Left ventricle myocardium superior (tissue), 1 donor: ENCODE data around the gene EPAS1. TPM values are rescaled to one million over a fixed set of nuclear protein-coding genes. Genes with fewer than 3 reads are reported as not detected.
A peak's percentile ranks its signal among the peaks of the same experiment; 100 is the strongest.

Source experiments
- ATAC-seq: fragments of 200-7000 bp; cut with Tn5 transposase; one replicate; pipeline ENCODE4 v1.9.1; 2020; ENCODE audit warnings: mild to moderate bottlenecking, moderate library complexity
- DNase-seq: peaks from one replicate; pipeline ENCODE4 v3.0.0-alpha.2; 2020
- intact Hi-C: fragments of 100-400 bp; cut with micrococcal nuclease; formaldehyde crosslinking; loops from one replicate; pipeline ENCODE4 v1.11.0; 2022
- total RNA-seq: library from RNA; stranded (reverse); fragmentation: NEBNext Ultra II Directional; extraction: Animal tissue kit (Norgen Biotek cat#: 25700); gene quantifications from one replicate; pipeline ENCODE4 v1.2.1, GENCODE V29; 2021
- donor health status: DM: no; HTN: yes; CAD: no; lungs with severe emphysema.

Gene EPAS1
- total RNA-seq, 1 donor from 2014 or later = 212 TPM

DNA sequence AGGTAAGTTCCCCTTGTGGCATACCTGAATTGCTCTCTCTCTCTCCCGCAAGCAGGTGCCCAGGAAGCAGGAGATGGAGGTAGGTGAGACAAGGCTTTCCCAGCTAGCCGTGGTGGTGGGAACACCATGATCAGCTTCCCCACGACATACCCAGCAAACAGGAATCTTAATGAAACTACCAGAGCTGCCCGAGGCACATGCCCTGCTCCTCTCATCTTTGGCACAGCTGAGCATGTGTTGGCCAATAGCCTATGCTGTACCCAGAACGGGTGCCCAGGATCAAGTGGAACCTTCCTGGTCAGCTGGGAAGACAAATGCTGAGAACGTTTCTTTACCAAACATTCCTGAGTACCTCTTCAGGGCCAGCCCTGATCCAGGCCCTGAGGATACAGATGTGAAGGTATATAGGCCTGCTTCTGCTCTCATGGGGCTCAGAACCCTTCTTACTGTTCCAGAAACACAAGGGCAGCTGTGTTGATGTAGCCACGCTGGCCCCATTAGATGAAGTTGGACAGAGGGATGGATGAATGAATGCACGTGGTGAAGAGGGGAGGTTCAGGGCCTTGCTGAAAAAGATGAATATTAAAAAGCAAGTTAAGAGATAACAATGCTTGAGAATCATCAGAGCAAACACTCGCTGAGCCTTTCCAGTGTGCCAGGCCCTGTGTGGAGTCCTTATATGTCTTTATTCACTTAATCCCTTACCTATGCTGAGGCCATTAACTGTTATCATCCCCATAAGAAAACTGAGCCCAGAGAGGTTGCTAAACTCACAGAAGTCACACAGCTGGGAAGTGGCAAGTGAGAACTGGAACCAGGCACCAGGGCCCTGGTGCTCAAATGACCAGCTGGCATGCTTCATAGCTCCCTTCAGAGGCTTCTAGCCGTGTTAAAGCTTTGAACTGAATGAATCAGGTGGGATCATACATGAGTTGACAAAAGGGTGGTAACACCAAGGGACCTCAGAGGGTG lies 113.4 kb downstream of the EPAS1 start:
- intact Hi-C loops = no loop called here
- DNase-seq (peak; percentile 43), ATAC-seq (peak; percentile 68)

DNA sequence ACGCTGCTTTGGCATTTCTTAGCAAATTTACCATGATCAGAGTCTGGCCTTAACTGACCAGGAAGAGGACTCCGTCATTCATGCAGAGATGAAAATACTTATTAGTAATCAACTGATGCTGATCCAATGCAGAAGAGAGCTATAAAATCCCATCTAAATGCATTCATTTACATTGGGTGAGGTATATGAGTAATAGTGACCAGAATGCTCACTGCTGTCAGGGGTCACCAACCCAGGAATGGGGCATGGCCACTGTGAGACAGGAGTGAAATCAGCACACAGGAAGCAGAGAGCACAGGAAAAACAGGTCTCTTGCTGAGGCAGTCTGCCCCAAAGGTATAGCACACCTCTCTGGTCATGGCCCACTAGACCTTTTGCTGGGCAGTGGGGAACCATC lies 114.0 kb downstream of the EPAS1 start:
- no peak for DNase-seq
- intact Hi-C loops = no loop called here
- ATAC-seq = no peak

DNA sequence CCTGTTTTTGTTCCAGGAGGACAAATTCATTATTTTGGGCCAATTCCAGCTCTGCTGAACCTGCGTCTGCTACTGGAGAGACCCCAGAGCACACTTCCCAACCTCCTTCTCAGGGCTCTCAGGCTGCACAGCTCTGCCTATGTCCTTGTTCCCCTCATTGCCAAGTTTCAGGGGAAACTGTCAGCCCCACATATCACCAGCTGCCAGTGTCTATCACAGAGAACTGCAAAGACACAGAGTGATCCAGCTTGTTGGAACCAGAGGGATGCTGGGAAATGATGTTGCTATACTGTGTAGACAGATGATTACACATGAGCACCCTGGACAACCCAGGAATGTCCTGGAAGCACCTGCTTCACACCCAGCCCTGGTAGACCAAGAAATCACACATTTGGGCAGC lies 114.8 kb downstream of the EPAS1 start:
- intact Hi-C loops = no loop called here

DNA sequence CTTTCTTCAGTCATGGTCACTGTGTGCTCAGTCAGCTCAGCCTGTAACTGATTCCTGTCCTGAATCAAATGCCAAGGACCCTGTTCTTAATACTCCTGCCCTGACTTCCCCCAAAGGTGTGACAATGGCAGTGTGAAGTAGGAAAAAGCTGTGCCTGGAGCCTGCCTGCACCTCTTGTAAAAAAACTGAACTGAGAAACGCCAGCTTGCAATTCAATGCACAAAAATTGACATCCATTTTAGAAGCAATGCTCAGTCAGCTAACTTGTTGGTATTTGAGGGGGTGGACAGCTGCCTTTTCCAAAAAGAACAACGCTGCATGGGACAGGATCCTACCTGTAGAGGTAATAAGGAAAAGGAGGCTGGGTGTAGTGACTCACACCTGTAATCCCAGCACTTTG lies 115.9 kb downstream of the EPAS1 start:
- no peak for DNase-seq
- ATAC-seq = no peak
- intact Hi-C loops = no loop called here

More for the DNA sequence above, 114.8 kb downstream of the EPAS1 start:
- ATAC-seq (no peak), DNase-seq (no peak)

DNA sequence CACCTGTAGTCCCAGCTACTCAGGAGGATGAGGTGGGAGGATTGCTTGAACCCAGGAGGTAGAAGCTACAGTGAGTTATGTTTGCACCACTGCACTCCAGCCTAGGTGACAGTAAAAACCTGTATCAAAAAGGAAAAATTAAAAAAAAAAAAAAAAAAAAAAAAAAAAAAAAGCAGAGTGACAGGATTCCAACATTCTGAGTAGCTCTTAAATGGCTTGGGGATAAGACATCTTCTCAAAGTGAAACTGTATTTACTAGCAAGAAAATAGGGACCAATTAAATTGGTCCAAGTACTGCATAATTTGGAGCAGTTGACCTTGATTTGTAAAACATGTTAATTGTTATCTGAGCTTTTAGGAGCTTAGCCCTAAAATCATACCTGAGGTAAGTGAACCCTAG lies 116.4 kb downstream of the EPAS1 start:
- intact Hi-C loops = no loop called here
- ATAC-seq = no peak
- no peak for DNase-seq

DNA sequence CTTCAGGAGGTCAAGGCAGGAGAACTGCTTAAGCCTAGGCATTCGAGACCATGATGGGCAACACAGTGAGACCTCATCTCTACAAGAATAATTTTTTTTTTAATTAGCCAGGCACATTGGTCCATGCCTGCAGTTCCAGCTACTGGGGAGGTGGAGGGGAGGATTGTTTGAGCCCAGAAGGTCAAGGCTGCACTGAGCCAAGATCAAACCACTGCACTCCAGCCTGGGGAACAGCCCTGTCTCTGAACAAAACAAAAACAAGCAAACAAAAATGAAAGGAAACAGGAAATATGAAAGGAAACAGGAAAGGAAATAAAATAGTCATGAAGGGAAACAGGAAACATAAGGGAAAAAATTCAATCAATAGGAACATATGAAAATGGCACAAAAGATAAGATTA lies 117.5 kb downstream of the EPAS1 start:
- intact Hi-C loops = no loop called here
- ATAC-seq (no peak), DNase-seq (no peak)

DNA sequence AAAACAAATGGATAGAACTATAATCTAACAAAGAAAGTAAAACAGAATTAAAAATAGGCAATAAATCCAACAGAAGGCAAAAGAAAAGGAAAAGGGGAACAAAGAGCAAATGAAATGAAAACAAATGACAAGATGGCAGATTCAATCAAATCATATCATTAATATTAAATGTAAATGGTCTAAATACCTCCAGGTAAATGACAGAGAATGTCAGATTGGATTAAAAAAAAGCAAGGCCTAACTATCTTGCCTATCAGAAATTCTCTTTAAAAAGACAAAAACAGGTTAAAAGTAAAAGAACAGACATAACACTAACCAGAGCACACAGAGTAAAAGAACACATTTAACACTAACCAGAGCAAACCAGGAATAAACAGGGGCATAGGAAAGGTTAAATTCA lies 119.1 kb downstream of the EPAS1 start:
- no peak for ATAC-seq
- DNase-seq = no peak
- intact Hi-C loops = no loop called here

DNA sequence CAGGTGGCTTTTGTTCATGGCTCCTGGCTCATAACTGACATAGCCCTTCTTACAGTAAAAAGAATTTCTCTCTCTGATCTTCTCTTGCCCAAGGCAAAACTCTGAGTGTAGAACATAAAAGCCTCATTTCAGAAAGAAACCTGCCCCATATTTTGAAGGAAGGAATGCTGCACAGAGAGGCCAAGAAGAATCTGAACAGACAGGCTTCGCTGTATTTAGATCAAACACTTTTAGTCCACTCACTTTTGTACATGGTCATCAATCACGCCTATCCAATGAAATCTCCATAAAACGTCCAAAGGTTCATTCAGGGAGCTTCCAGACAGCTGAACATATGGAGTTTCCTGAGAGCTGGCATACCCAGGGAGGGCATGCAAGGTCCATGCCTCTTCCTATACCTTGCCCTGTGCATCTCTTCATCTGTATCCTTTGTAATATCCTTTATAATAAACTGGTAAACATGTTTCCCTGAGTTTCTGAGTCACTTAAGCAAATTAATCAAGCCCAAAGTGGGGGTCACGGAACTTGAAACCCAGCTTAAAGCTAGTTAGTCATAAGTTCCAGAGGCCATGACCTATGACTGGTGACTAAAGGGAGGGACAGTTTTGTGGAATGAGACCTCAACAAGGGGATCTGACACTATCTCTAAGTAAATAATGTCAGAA lies 119.7 kb downstream of the EPAS1 start:
- ATAC-seq = no peak
- intact Hi-C loops = no loop called here
- no peak for DNase-seq

DNA sequence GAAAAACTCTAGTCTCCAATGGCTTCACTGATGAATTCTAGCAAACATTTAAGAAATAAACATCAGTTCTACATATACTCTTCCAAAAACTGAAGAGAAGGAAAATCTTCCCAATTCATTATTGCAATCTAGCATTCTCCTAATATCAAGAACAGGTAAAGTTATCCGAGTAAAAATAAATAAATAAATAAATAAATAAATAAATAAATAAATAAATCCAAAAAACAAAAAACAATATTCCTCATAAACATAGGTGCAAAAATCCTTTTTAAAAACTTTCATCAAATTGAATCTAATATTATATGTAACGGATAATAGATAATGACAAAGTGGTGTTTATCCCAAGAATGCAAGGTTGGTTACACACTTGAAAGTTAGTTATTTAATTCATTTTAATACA lies 123.7 kb downstream of the EPAS1 start:
- ATAC-seq = no peak
- intact Hi-C loops = no loop called here
- no peak for DNase-seq

DNA sequence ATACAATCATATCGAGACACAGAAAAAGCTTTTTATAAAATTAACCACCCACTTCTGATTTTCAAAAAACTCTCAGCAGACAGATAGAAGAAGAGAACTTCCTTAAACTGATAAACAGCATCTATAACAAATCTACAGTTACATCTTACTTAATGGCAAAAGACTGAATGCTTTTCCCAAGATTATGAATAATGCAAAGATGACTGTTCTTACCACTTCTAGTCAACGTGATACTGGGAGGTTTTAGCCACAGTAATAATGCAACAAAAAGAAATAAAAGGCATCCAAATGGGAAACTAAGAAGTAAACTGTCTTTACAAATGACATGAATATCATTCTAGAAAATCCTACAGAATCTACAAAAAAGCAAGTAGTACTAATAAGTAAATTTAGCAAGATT lies 124.2 kb downstream of the EPAS1 start:
- no peak for DNase-seq
- ATAC-seq = no peak
- intact Hi-C loops = no loop called here

DNA sequence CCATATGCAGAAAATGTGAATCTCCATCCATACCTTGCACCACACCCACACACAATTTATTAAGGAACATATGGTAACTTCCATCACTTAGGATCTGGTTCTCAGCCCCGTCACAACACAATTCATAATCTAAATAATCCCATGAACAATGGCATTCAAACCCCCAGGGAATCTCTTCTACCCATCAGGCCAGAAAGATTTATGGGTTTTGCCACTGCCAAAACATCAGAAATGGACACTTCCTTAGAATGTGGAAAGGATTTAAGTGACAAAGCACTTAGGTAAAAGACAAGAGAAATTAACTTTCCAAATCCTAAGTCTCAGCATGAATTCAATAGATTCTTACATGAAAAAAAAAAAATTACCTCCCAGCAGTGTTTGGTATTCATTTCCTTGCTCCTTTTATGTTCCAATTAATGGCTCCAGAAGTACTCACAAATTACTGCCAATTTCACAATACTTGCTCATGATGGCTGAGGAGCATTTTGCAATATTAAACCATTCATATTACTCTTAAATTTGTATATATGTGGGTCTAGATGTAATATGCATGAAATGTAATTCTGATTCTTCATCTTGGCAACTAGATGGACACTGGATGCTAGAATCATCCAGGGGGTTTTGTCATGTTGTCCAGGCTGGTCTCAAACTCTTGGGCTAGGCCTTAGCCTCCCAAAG lies 125.6 kb downstream of the EPAS1 start:
- DNase-seq = no peak
- ATAC-seq = no peak
- intact Hi-C loops = no loop called here

DNA sequence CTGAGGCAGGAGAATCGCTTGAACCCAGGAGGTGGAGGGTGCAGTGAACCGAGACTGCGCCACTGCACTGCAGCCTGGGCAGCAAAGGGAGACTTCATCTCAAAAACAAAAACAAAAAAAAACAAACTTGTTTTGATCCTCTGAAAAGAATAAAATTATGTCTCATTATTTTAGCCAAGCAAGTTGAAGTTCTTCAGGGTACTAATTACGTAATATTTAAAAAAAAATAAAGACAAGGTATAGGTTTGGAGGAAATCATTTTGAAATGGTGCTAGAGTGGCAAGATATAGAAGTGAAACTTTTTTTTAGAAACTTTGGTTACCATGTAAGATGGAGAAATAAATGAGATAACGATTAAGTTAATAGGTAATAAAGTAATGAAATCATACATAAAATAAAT lies 127.7 kb downstream of the EPAS1 start:
- ATAC-seq (no peak), DNase-seq (no peak)
- intact Hi-C loops = no loop called here

DNA sequence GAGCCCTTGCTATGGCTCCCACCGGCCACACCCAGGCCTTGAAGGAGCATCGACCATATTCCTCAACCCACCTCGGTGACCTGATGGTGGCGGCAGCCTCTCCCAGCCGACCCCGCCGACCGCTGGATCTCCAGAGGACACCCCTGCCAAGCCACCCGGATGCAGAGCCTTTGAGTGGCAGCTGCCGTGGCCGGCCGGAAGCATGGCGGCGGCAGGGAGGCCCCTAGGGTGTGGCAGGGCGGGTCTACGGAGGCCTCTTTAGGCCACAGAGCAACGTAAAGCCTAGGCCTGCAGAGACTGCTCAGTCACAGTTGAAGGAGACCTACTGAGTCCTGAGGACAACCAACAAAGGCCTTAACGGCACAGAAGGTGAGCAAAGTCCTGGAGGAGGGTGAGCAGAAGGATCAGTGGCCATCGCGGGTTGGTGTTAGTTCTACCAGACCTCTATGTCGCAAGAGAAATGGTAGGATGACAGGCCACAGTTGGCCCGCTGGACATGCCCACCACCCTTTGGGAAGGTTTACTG lies 131.8 kb downstream of the EPAS1 start:
- intact Hi-C loops = no loop called here
- no peak for DNase-seq
- ATAC-seq = no peak

DNA sequence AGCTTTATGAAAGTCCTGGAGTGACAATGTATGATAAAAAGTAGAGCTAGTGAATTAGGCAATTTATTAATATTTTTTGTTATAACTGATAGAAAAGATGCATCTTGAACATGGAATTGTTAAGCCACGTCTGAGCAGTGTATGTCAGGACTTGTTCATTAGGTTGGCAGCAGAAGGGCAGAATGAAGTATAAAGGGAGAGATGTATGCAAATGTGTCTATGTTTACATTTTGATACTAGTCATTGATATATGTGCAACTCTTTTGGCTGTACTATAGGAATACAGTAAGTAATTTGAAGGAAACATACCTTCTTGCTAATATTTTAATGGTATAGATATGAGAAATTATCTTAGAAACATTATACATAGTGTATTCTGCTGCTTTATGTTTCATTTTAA lies 133.2 kb downstream of the EPAS1 start:
- DNase-seq (no peak), ATAC-seq (no peak)
- intact Hi-C loops = no loop called here

DNA sequence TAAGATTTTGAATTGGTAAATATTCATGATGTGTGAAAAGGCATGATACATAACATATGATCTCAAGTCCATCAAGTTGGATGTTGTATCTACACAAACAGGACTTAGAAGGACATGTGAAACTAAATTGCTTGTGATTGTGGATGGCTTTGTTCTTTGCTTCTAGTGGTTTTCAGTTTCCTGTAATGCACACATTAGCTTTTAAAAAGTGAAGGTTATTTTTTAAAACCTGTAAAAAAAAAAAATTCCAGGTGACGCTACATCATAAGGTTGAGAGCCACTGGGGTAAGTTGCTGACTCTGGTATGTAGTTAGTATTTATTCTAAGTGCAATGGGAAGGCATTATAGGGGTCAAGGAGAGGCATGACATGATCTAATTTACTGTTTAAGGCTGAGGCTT lies 133.8 kb downstream of the EPAS1 start:
- ATAC-seq (no peak), DNase-seq (no peak)

DNA sequence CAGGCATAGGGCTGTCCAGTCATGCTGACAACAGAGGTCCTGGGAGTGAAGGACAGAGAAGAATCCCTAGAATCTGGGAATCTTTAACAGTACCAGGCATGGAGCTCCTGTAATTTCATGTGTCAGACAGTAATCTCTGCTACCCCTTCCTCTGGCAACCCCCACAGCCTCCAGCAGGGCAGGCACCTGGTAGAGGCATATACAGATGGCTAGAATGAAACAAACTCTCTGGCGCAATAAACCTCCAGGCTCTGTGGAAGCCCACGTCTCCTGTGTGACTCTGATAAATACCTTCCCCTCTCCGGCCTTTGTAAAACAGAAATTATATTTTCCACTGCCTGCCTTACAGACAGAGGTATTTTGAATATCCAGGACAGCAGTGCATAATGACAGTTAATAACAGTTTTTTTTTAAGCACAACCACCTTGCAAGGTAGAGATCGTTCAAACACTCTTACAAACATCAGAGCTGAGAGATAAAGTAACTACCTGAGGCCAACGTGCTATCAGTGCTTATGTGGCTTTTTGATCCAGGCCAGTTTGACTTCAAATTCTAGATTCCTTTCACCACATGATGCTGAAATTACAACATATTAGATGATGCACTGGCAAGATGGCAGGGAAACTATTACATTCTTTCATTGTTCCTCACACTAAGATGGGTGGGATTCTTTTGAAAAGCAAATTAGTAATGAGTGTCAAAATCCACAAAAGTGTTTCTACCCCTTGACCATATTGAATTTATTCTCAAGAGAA lies 134.5 kb downstream of the EPAS1 start:
- DNase-seq = no peak
- no peak for ATAC-seq
- intact Hi-C loops = no loop called here

More for the DNA sequence above, 133.8 kb downstream of the EPAS1 start:
- intact Hi-C loops = no loop called here

DNA sequence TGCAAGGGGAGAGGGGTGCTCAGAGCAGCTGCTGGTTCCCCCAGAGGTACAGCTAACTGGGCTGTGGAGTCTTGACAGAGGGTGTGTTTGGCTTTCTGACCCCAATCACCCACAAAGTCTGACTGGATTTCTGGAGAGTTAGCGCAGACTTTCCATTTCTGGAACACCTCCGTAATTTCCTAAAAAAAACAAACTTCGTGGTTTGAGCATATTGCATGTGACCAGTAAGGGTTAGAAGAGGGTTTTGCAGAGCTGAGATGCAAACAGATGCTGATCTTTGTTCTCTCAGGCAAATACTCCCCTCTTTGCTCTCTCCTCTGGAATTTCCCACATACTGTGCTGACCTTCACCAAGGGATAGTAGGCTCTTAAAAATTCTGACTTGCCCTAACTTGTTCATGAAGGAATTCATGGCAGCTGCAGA lies 137.7 kb downstream of the EPAS1 start:
- DNase-seq (no peak), ATAC-seq (no peak)
- intact Hi-C loops = no loop called here

DNA sequence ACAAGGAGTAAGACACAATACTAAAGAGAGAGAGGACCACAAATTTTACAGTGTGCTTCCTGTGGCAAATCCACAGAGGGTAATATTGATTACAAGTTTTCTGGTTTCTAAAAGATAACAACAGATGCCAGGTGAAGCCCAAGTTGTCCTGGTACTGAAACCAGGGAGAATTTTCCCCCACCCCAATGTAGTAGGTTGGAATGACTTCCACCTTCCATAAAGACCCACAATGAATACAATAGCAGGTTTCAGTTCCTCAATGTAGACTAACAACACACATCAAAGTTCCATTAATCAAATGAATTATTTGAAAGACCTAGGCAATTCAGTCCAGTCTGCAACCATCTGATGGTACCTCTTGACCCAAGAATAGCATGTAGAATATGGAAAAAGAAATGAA lies 138.1 kb downstream of the EPAS1 start:
- ATAC-seq (no peak), DNase-seq (no peak)
- intact Hi-C loops = no loop called here

DNA sequence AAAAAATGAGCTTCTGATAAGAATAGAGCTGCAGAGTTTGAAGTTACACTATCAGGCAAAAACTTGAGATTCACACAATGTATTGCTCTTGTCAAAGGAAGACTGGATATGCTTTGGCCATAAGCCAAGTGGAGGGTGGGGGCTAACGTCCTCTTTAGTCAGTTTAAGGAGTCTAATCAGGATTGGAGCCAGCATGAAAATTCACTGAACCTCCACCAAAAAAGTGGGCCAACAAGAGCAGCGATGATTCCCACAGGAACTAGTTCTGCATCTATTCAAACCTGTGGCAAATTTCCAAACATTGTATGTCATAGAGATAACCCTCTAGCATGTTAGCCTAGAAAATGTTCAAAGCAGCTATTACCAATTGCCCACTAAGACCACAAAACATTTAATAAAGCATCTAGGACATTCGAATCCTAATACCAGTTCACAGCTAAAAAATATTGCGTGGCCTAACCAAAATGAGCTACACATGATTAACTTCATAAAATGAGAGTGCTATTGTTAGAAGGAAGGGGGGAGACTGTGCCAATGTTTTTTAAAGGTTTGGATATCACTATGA lies 138.7 kb downstream of the EPAS1 start:
- DNase-seq = no peak
- no peak for ATAC-seq
- intact Hi-C loops = no loop called here
